NOMO-1 (cell line): ENCODE data around the gene TEX55.
"Not testable (repeated sequence)": the region's sequence is repeated elsewhere in the genome, so short reads cannot be mapped to it uniquely, and the experiment has no call there.

Experiments used
- DNase-seq, 2 experiments: peaks; one replicate each; lab custom pipeline; 2025; ENCODE audit not compliant: unreplicated experiment in 2 of 2; lab: John Stamatoyannopoulos, UW

Gene TEX55

DNA sequence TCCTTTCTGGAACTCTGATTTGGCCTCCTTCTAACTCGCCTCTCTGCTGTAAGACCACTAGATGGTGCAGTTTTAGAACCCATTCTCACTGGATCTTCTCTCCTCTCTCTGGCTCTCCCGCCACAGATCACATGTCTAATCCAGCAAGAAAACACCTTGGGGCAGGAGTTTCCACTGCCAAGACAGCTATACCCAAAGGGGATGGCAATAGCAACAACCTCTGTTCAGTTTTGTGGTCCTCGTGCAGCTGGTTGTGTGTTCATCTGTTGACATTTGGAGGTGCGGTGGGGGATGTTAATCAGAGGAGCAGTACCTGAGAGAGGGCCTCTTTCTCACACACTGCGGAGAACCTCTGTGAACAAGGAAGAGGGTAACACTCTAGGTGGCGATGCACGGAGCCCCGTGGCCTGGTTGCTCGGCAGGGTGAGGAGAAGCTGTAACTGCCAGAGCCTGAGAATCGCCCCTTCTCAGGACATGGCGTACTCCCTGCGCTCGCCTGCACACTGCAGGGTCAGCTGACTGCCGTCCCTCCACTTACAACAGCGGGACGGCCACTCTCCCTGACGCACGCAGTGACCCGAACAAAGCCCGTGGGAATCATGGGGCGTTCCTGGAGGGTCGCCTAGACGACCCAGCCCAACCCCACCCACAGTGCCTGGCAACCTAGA is at the start of gene TEX55:
TEX55 (plus strand) TSS at position 666 of the 668 bp plus-strand sequence. CDS start 25 bp downstream, outside the sequence.
- DNase-seq, result peak in 1 of 2 experiments; percentile 8

DNA sequence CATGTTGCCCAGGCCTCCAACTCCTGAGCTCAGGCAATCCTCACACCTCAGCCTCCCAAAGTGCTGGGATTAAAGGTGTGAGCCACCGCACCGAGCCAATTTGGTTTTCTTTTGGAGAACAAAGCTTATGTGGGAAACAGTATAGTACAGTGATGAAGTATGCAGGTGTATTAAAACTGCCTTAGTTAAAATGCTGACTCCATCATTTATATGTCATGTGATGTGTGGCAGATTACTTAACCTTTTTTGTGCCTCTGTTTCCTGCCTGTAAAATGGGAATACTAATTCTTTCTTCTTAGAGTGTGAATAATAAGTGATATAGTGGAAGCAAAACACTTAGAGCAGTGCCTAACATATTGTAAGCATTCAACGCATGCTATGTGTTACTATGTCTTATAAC is 48.0 kb upstream of the TEX55 start:
- no peak for DNase-seq

DNA sequence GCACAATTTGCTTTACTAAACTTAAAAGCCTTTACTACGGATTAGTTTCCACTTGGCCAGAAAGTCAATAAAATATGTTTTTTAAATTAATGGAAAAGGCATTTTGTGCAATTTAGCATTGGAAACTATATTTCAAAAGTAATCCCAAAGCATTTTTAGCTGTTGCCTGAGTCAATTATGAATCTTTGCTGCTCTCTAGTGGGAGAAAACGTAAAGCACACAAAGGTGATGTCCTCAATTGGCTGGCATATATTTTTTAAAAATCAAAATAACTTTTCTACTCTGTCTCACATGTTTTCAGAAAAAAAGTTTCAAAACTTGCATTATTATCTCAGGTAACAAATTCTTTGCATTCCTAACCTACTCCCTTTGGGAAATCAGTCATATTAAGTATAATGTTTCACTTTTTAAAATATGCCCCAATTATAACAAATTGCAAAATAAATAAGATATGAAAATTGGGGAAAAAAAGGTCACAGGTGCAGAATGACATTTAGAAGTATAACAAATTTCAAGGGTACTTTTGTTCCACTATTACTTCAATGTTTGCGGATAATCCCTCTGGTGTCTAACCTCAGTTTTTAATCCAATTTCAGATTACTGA is 47.2 kb upstream of the TEX55 start:
- DNase-seq, result peak in 1 of 2 experiments; percentile 8

DNA sequence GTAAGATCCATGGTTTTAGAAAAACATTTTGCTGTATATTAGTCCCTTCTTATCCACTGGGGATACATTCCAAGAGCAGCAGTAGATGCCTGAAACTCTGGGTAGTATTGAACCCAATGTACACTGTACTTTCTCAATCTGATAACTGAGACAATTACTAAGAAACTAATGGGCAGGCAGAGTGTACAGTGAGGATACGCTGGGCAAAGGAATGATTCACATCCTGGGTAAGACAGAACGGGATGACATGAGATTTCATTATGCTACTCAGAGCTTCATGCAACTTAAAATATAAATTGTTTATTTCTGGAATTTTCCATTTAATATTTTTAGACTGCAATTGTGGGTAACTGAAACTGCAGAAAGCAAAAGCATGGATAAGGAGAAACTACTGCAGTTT is 46.2 kb upstream of the TEX55 start:
- DNase-seq, result no peak

DNA sequence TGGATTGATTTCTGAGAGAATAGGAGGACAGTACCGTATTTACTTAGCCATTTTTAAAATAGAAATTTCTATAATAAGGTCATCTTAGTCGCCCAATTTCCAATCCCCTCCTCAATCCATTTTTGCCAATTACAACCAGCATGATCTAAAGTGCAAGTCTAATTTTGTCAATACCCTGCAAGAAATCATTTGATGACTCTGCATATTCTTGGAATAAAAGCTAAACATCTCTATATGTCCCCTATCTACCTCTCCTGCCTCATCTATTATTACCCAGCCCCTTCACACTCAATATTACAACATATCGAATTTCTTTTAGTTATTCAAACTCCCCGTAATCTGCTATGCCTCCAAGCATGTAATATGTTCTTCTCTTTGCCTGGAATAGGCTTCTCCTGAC is 41.9 kb upstream of the TEX55 start:
- no peak for DNase-seq

DNA sequence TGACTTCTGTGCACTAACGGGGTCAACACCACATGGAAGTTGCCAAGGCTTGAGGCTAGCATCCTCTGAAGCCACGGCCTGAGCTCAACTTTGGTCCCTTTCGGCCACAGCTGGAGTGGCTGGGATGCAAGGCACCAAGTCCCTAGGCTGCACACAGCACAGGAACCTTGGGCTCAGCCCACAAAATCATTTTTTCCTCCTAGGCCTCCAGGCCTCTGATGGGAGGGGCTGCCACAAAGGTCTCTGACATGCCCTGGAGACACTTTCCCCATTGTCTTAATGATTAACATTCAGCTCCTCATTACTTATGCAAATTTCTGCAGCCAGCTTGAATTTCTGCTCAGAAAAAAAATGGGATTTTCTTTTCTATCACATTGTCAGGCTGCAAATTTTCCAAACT is 27.6 kb upstream of the TEX55 start:
- DNase-seq, result not testable (repeated sequence)

DNA sequence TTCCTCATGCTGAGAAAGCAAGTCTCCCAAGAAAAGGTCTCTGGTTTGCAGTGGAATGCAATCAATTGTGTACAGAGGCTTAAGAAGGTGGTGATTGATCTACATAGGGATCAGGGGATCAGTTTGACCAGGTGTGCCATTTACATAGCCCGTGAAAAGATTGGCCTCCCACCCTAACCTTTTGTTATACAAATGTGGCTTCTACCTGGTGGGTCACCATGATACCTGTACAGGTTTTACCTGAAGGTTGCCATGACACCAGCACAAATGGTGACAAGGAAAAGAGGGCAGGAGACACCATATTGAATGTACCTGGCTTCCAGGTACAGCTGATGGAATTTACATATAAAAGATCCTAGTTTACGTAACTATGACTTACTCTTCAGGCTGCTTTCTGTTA is 25.5 kb upstream of the TEX55 start:
- DNase-seq, result no peak

DNA sequence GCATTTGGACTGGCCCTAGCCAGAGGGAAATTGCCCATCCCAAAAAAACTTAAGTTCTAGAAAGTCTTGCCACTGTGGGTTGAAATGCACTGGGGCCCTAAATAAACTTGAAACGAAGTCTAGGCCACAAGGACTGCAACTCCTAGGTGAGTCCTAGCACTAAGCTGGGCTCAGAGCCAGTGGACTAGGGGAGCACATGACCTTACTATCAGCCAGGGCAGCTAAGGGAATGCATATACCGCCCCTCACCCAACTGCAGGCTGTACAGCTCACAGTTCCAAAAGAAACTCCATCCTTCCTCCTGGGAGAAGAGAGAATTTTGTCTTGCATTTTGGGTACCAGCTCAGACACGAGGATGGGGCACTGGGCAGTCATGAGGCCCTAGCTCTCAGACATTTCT is 23.6 kb upstream of the TEX55 start:
- no peak for DNase-seq

DNA sequence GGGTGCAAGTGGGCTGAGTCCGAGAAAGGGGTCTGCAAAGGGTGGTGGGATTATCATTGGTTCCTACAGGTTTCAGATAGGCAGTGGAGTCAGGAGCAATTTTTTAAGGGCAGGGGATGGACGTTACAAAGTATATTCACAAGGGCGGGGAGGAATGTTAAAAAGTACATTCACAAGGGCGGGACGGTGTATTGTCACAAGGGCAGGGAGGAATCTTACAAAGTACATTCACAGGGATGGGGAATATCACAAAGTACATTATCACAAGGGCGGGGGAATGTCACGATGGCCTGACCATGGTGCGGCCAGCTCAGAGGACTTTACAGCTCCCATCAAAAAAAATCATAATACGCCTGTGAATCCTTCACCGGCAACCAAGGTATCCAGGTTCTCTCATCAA is 20.6 kb upstream of the TEX55 start:
- no peak for DNase-seq

DNA sequence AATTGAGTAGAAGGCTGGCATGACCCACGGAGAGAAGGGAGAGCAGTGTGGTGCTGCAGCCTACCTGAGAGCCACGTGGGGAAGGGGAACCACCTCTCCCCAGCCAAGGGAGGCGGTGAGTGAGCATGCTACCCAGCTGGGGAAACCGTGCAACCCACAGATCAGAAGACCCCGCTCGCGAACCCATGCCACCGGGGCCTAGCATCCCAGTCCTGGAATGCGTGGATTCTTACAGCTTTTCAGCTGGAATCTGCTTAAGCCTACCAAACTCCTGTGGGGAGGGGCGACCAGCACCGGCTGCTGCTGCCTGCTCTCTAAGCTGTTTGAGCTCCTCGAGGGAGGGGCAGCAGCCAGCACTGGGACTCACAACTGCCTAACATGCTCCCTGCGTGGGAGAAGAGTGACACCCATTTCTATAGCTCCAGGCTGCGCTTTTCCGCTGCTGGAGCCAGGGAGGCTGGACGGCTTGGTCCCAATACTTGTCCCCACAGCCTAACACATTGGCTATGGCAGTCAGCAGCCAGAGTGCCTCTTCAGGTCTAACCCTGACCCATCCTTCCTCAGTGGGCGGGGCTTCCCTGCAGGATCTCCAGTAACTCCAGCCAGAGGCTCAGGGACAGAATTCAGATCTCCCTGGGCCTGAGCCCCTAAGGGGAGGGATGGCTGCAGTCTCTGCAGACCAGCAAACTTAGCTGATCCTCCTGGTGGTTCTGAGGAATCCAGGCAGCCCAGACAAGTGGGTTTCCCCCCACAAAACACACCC is 20.0 kb upstream of the TEX55 start:
- no peak for DNase-seq

DNA sequence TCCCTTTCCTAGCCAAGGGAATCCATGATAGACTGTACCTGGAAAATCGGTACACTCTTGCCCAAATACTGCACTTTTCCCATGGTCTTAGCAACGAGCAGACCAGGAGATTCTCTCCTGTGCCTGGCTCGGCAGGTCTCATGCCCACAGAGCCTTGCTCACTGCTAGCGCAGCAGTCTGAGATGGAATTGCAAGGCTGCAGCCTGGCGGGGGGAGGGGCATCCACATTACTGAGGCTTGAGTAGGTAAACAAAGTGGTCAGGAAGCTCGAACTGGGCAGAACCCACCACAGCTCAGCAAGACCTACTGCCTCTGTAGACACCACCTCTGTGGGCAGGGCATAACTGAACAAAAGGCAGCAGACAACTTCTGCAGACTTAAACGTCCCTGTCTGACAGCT is 15.7 kb upstream of the TEX55 start:
- DNase-seq, result not testable (repeated sequence)

DNA sequence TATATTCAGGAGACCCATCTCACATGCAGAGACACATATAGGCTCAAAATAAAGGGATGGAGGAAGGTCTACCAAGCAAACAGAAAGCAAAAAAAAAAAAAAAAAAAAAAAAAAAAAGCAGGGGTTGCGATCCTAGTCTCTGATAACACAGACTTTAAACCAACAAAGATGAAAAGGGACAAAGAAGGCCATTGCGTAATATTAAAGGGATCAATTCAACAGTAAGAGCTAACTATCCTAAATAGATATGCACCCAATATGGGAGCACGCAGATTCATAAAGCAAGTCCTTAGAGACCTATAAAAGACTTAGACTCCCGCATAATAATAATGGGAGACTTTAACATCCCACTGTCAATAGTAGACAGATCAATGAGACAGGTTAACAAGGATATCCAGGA is 13.7 kb upstream of the TEX55 start:
- DNase-seq, result not testable (repeated sequence)

DNA sequence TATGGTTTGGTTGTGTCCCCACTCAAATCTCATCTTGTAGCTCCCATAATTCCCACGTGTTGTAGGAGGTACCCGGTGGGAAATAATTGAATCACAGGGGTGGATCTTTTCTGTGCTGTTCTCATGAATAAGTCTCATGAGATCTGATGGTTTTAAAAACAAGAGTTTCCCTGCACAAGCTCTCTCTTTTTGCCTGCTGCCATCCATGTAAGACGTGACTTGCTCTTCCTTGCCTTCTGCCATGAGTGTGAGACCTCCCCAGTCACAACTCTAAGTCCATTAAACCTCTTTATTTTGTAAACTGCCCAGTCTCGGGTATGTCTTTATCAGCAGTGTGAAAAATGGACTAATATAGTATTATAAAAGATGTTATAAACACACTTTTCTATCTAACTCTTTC is 6.6 kb upstream of the TEX55 start:
- DNase-seq, result not testable (repeated sequence)

DNA sequence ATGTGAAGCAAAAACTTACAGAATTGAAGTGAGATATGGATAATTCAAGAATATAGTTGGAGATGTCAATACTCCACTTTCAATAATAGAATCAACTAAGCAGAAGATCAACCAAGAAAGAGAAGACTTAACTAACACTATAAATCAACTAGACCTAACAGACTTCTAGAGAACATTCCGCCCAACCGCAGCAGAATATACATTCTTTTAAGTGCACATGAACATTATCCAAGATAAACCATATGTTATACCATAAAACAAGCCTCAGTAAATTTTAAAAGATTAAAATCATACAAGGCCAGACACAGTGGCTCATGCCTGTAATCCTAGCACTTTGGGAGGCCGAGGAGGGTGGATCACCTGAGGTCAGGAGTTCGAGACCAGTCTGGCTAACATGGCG is 5.5 kb upstream of the TEX55 start:
- no peak for DNase-seq

DNA sequence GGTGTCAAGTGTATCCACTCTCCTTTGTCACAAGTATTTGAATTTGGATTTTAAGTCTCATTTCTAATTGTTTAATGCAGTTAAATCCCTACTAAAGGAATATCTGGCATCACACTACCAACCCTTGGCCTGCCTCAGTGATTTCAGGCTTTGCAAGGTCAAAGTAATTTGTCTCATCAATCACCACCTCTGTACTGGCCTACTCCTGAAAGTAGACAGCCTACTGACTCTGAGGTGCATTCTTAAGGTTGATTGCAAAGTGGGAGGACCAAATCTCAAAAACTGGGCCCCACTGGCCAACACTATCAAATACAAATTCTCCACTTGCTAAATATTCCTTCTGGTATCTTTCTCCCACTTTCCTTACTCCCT is 851 bp upstream of the TEX55 start:
- no peak for DNase-seq

DNA sequence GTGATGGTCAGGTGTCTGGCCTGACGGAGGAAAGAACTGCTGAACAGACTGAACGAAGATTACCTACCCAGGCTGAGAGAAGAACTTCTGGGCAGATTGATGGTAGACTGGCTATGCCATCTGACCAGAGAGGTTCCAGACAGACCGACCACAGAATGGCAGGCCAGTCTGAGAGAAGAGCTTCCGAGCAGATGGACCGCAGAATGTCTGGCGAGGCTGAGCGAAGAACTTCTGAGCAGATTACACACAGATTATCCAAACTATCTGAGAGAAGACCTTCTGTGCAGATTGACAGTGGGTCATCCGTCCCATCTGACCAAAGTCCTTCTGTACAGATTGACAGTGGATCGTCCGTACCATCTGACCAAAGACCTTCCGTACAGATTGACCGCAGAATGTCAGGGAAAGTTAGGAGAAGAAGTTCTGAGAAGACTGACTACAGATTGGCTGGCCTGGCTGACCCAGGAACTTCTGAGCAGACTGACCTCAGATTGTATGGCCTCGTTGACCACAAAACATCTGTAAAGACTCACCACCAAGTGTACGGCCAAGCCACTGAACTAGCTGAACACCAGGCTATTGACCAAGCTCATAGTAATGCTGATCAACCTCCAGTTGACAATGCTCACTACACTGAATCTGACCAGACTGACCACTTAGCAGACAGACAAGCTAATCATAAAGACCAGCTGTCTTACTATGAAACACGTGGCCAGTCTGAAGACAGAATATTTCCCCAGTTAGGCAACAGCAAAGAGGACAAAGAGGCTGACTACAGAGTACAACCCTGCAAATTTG is 812 bp downstream of the TEX55 start:
- DNase-seq, result no peak

DNA sequence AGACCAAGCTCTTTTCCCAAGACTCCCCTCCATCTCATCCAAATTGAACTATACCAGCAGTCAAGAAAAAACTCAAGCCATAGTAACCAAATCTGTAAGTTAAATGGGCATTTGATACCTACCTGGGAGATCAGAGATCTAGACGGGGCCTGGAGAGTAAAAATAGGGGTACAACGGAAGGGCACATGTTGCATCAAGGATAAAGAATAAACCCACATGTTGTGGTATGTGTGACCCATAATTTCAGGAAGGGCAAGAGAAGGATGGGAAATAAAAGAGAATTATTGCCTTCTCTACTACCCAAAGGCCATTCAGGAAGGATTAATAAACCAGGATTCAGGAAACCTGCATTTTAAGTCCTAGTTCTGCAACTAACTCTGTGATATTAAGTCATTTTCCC is 1.5 kb downstream of the TEX55 start:
- no peak for DNase-seq

DNA sequence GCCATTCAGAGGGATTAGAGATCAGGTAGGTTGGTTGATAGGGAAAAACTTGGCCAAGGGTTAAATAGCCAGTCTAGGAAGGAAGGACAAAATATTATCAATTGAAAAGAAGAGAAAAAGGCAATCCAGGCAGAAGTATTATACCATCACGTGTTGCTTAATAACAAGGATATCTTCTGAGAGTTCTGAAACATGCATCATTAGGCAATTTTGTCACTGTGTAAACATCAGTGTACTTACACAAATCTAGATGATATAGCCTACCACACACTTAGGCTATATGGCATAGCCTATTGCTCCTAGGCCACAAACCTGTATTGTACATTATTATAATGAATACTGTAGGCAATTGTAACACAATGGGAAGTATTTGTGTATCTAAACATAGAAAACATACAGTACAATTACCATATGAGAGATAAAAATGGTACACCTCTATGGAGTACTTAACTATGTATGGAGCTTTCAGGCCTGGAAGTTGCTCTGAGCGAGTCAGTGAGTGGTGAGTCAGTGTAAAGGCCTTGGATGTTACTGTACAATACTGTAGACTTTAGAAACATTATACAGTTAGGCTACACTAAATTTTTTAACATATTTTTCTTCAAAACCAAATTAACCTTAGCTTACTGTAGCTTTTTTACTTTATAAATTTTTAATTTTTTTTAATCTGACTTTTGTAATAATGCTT is 2.7 kb downstream of the TEX55 start:
- DNase-seq, result no peak

DNA sequence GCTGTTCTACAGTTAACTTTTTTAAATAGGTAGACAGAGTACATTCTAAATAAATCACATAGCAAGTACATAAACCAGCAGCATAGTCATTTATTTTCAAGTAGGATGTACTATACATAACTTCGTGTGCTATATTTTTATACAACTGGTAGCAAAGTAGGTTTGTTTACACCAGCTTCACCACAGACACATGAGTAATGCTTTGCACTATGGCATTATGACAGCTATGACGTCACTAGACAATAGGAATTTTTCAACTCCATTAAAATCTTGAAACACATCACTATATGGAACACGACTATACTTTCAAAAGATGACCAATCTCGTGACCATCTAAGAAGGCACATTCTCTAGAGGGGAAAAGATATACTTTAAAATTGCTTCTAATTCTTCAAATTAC is 3.5 kb downstream of the TEX55 start:
- no peak for DNase-seq

DNA sequence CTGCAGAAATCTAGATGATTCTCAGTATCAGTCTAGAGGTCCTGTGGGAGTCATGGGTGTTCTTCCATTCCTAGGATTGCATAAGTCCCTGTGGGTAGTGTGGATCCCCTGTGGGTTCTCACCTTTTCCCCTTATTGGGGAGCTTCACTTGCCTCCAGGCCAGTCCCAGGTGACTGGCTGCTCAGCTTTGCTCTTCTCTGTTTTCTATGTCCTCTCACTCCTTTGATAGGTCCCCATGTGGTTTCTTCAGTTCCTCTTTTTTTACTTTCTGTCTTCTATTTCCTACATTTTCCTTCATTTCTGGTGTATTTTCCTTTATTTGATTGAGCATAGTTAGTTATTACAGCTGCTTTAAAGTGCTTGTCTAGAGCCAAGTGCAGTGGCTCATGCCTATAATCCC is 10.9 kb downstream of the TEX55 start:
- no peak for DNase-seq

DNA sequence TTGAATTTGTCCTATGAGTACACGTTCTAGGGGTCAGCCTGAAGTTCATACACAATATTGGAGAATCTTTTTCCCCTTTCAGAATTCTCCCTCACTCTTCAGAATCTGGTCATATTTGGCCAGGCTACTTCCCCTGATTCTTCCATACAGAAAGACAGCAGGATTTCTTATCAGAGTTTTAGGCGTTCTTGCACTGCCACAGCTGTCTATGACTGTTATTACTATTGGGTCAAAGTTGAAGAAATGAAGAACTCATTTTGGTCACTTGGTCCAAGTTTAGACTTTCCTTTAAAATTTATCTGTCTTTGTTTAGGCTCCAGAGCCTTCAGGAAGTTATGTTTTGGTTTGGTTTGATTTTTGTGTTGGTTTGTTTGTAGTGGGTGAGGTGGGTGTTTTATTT is 12.0 kb downstream of the TEX55 start:
- no peak for DNase-seq
